NCI-H82 treated with DMSO at 0.1 percent for 48 hours (cell line): Measurements from ENCODE around the gene PHOSPHO1.

Experiments used
- DNase-seq: peaks from one replicate; lab custom pipeline; 2025; ENCODE audit not compliant: unreplicated experiment; lab: John Stamatoyannopoulos, UW

Gene PHOSPHO1

DNA sequence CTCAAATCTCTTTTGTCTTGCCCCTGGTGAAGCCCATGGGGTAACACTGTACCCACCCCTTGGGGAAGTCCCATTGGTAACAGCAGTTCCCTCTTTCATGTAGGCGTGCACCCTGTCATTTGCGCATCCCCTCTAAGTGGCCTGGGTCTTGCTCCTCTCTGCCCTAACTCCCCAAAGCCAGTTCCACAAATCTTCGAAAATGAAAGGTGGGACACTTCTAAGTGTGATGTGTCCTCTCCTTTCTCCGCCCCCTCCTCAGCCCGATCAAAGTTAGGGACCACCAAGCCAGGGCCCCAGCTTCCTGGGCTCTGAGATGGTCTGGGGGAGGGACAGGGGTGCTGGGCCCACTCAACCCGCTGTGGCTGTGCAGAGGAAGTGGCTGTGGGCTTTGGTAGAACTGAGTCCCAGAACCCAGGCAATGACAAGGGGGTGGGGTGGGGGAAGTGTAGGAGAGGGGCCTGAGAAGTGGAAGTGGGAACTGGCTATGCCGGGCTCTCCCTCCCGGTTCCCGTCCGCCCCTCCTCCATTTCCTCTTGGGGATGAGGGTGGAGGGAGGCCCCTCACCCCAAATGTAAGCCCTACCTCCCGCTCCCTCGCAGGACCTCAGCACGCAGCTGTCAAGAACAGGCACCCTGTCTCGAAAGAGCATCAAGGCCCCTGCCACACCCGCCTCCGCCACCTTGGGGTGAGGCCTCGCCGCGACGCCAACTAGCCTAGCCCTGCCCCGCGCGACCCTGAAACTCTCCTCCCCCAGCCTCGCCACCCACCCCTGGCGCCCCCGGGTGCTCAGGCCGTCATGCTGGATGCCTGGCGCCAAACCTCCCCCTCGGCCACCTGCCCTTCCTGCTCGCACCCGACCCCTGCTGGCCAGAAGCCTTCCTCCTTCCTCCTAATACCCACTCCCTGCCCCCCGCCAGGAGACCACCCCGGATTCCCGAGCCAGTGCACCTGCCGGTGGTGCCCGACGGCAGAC is 11.4 kb downstream of the PHOSPHO1 start:
- DNase-seq, result no peak

DNA sequence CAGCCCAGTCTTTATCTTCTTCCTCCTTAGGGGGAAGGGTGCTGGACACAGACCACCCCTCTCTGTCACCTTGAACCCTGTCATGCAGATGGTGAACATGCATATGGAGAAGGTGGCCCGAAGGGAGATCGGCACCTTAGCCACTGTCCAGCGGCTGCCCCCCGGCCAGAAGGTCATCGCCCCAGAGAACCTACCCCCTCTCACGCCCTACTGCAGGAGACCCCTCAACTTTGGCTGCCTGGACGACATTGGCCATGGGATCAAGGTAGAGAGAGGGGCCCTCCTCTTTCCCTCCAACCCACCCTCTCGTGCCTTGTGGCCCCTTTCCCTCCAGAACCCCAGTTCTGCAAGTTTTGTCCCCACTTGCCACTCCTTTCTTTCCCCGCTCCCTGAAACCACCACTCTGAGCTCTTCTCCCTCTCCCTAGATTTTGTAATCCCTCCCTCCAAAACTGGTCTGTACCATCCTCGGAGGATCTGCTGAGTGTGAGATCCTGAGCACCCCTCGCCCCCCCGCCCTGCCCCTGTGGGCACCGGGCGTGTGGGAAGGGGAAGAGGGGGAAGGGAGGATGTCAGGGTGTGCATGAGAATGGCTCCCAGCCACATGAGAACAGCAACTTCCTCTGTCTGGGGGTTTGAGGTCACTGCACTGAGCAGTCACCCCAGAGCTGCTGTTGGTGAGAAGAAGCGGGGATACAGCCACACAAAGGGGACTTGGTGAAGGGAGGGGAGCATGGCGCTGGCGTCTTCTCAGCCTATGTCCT is 12.8 kb downstream of the PHOSPHO1 start:
- DNase-seq, result no peak

DNA sequence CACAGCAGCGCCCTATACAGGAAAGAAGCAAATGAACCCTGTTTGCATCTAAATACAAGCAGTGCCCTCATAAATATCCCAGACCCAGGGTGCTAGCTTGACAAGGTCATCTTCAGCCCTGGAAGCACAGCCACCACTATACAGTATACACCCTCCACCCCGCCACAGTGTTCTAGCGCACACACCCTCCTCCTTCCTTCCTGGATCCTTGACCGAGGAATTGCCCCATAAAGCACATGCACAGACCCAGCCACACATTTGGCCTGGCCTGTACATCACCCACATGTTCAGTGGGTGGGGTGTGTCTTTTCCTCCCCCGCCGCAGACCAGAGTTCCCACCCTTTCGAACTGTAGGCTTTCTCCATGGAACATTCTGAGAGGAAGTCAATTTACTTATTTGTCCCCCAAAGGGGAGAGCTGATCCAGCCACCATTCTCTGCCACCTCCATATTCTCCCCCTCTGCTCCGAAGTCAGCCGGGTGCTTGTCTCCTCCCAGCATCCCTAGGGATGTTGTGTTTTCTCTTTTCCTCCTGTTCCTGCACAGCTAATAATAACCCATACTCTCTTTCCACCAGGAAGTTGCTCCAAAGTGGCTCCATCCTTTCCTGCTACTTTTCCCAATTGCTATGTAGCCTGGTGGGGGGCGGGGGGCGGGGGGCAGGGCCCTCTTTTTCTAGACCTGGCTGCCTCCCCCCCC is 13.5 kb downstream of the PHOSPHO1 start:
- no peak for DNase-seq

DNA sequence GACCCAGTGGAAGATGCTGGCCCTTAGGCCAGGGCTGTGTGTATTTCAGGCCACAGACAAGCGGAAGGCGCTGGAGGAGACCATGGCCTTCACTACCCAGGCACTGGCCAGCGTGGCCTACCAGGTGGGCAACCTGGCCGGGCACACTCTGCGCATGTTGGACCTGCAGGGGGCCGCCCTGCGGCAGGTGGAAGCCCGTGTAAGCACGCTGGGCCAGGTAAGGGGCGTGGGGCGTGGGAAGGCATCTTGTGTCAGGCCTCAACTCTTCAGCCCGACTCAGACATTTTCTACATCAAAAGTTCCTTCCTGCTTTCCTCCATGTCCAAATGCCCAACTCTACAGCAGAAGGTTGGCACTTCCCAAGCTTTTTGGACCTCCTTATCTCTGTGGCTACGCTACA is 14.1 kb downstream of the PHOSPHO1 start:
- no peak for DNase-seq

DNA sequence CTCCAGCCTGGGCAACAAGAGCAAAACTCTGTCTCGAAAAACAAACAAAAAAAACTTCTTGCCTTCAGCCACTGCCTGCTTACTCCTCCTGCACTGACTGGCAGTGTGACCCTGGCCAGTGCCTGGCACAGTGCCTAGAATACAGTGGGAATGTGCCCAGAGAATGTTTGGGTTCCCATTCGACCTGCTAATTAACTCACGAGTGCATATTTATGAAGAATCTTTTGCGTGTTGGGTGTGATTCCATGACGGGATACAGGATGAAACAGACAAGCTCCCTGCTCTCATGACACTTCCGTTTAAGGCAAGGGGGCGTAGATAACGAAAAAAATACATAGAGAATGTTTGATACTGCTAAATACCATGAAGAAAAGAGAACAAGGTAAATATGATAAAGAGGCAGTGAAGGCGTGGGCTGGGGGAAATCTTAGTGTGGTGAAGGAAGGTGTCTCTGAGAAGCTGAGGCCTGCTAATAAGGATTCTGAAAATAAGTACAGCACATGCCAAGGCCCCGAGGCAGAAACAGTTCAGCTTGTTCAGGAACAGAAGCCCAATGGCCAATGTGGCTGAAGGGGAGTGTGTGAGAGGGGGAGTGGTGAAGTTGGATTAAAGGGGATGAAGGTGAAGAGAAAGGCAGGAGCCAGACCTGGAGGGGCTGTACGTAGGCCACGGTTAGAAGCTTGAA is 15.8 kb downstream of the PHOSPHO1 start:
- DNase-seq, result no peak

DNA sequence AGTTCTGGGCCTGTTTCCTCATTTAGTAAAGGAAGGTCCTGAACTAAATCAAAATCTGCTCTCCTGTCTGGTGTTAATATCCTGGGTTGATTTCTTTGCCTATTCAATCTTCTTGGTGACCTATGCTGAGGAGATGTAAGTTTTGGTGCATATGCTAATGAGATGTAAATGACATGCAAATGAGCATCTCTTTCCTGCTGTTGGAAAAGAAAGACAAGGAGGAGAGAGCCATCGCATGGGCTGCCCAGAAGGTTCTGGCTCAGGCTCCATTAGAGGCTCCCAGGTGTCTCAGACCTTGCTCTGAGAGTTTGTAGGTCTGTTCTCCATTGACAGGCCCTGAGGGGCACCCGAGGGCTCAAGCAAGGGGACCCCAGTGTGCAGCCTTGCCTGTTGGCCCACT is 16.7 kb downstream of the PHOSPHO1 start:
- DNase-seq, result no peak

DNA sequence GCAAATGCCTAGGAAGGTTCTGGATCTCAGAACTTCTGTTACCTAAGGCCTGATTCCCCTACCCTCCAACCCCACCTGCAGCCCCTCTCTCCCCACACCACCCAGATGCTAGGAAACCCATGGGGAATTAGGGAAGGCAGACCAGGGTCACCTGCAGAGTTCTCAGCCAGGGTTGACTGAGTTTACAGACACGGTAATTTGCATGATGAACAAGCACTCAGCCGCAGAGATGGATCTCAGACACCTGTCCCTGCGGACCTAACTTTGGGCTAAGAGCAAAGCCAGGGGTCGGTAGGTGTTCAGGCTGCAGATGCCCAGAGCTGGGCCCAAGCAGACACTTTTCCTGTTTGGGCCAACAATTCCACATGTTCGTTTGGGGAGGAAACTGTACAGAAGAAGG is 17.2 kb downstream of the PHOSPHO1 start:
- no peak for DNase-seq

DNA sequence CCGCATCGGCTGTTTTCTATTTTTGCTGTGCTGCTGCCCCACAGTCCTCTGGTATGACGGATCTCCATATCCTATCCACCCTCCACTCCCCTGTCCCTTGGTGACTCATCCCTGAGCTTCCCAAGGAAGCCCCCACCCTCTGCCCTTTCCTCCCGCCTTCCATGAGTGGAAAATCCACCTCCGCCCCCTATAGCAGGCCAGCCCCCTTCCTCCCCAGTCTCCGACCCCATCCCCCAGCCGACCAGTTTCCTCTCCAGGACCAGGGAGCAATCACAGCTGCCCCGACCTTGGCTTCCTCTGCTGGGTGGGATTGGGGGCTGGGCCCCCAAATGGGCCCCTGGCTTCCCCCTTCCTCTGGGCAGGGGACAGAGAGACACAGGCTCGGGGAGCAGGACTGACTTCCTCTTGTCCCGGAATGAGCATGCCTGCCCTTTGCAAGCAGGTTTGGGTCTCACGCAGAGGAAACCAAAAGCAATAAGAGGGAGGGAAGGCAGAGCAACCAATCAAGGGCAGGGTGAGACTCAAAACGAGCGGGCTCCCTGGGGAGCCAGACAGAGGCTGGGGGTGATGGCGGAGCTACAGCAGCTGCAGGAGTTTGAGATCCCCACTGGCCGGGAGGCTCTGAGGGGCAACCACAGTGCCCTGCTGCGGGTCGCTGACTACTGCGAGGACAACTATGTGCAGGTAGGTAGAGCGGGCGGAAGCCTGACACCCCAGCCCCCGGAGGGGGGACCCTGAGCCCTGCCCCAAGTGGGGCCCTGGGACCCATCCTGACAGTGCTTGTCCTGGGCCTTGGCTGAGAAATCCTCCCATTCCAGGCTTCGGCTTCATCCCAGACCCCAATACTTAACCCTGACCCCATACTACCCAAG is 20.2 kb downstream of the PHOSPHO1 start, which contains the start of the genes ABI3 and GNGT2:
Gene ABI3, plus strand, starts transcription at position 550 of the 872 bp plus-strand sequence. Its CDS starts 18 bp downstream, at position 568.
Gene GNGT2, minus strand, starts transcription at position 417 of the 872 bp plus-strand sequence. CDS start 3,152 bp downstream, outside the sequence.
- DNase-seq, result no peak

DNA sequence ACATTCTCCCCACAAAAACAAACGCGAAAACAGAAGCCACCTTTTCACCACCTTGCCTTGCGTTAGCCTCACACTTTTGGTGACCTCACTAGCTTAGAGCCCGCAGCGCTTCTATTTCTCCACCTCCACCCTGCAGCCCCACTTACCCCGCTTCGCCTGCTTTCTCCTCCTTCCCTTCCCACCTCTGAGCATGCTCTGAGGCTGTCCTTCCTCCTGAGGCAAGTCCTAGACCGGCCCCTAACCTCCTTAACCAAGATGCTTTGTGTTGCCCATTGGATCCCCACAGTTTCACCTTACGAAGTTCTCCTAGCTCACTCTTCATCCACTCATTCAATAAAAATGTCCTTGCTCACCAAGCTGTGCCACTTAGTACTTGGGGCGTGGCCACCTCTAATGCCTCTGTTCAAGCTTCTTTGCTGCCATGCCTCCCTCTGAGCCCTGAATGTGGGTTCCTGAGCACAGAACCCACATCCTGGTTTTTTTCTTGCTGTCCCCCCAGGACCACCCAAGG is 21.5 kb downstream of the PHOSPHO1 start:
- peak; percentile 65 for DNase-seq

DNA sequence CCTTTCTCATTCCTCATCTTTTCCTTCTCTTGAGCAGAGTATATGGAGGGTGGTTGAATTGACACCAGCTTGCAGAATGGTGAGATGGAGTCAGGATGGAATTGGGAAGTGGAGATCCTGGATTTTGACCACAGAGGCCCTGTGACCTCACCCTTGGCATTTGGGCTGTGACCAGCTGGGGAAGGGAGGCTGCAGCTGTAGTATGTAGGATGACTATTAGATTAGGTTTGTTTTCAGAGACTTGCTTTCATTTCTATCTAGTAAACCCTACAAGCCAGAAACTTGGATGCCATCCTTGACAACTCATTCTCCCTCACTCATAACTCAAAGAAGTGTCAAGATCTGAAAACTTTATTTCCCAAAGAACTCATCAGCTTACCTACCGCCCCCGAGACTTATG is 26.1 kb downstream of the PHOSPHO1 start:
- DNase-seq, result no peak

DNA sequence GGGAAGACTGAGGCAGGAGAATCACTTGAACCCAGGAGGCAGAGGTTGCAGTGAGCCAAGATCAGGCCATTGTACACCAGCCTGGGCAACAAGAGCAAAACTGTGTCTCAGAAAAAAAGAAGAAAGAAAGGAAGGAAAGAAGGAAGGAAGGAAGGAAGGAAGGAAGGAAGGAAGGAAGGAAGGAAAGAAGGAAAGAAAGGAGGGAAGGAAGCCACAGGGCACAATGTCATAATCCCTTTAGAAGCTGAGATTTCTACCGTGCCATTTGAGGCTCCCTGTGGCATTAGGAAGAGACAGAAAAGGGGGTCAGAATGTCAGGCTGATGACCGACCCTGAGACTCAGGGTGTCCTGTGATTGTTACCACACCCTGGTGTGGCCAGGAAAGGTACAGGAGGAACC is 26.8 kb downstream of the PHOSPHO1 start:
- no peak for DNase-seq

DNA sequence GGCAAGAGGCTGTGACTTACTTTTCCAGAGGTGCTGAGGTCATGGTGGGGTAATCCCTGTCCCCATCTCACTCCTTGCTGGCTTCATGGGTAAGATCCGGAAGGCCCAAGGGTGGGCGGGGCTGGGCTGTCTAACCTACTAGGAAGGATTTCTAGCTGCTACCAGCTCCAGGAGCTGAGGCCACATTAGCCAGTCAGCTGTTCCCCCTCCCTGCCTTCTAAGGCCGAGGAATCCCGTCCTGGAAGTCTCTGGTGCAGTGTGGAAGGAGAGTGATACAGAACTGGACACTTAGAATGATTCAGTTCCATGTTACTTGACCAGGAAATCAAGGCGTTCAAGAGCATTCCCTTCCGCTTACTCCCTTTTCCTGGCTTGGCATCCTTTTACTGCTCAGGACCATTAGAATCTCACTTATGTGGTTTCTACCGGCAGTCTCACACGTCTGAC is 29.1 kb downstream of the PHOSPHO1 start:
- DNase-seq, result peak; percentile 82

DNA sequence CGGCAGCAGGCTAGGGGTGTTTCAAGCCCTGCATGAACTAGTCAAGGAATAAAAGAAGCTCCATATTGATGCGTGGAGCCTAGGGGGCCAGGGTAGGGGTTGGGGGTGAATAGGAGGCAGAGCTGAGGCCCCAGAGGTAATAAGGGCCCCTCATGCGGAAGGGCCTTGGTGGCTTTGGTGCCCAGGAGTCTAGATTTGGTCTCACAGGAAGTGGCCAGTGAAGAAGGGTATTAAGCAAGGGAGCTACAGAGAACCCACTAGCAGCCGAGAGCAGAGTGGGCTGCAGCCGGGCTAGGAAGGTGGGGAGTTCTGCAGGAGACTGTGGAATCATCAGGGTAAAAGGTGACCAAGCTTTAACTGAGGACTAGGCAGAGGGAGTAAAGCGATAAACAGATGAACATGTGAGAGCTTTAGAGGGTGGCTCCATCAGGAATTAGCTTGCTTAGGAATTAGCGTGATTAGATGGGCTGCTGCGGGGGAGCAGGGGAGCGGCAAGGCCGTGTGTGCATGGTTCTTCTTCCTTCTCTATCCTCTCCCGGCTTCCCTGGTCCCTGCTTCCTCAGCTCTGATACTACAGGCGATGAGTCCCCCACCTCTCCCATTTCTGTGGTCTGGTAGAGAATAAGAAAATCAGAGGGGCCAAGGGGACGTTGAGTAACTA is 30.0 kb downstream of the PHOSPHO1 start:
- DNase-seq, result peak; percentile 91

DNA sequence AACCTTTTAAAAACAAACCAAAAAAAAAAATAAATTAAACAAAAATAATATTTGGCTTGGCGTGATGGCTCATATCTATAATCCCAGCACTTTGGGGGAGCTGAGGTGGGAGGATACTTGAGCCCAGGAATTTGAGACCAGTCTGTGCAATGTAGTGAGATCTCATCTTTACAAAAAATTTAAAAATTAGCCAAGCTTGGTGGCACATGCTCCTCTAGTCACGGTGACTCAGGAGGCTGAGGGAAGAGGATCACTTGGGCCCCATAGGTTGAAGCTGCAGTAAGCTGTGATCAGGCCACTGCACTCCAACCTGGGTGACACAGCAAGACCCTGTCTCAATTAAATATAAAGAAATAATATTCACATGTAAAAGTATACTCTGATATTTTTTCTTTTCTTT is 32.4 kb downstream of the PHOSPHO1 start:
- DNase-seq, result no peak

DNA sequence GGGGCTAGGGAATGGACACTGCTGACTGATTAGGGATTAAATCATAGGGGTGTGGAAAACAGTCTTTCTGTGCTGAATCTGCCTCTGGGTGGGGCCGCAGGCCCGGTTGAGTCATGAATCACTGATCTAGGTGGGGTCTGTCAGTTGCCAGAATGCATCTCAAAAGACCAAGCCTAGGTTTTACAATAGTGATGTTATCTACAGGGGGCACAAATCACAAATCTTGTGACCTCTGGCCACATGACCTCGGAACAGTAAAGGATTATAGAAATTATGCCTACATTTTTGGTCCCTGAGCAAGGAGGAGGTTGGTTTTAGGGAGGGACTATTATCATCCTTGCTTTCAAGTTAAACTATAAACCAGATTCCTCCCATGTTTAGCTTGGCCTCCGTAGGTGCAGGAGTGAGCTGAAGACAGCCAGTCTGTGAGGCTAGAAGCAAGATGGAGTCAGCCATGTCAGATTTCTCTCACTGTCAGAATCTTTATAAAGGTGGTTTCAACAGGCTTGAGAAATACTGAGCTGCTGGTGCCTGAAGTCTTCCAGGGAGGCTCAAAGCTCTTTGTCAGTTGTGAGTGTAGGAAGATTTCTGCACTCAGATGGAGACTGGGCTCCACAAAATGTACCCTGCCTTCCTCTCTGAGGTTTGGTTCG is 33.1 kb downstream of the PHOSPHO1 start:
- DNase-seq, result no peak

DNA sequence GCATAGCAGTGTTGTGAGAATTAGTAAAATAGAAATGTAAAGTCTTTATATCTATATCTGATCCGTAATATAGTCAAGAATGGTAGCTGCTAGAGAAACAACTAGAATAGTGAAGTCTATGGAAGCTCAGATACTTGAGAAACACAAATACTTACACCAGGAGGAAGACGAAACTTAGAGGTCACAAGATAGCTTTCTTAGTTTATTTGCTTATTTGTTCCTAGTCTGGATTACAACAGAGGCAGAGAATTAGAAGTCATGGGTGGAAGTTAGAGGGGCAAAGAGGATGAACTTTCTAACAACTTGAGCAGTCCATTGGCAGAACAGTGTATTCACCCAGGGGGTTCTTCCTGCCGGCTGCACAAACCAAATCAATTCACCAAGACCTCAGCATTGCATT is 34.1 kb downstream of the PHOSPHO1 start:
- DNase-seq, result no peak

DNA sequence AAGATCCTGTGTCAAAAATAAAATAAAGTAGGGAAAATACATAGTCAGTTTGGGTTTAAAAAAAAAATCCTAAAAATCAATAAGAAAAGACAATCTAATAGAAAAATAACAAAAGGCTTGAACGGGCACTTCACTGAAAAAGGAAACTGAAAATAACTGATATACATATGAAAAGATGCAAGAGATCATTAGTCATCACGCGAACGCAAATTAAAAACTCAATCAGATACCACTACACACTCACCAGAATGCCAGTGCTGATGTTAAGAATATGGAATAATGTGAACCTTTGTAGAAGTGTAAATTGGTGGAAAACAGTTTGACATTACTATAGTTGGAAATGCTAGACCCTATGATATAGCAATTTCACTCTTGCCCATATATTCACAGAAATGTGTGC is 34.8 kb downstream of the PHOSPHO1 start:
- DNase-seq, result no peak

DNA sequence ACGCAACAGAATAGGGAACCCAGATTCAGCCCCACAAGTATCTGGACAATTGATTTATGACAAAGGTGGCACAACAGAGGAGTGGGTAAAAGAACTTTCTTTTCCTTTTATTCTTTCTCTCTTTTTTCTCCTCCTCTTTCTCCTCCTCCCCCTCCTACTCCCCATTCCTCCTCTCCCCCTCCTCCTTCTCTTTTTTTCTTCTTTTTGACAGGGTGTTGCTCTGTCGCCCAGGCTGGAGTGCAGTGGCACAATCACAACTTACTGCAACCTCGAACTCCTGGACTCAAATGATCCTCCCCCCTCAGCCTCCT is 36.3 kb downstream of the PHOSPHO1 start:
- DNase-seq, result no peak
